H1 (cell line): Measurements from ENCODE around the gene HAPLN3. TPM values are rescaled to one million over a fixed set of nuclear protein-coding genes. Genes with fewer than 3 reads are reported as not detected.
A peak's percentile ranks its signal among the peaks of the same experiment; 100 is the strongest.

Source experiments
- CTCF ChIA-PET: fragments of 300-600 bp; sonication (Branson Sonifier 250); formaldehyde crosslinking; loops from one replicate; lab custom pipeline; 2021; ENCODE audit not compliant: partially characterized antibody; lab: Charles Lee
- POLR2A ChIA-PET: fragments of 300-600 bp; sonication (Branson Sonifier 250); formaldehyde crosslinking; loops from one replicate; lab custom pipeline; 2021; ENCODE audit warnings: inconsistent platforms; ENCODE audit not compliant: partially characterized antibody; lab: Charles Lee
- DNase-seq, 2 experiments: peaks; one replicate each; pipeline versions ENCODE4 v3.0.0 to v3.0.0-alpha.2; 2010 to 2022; ENCODE audit warnings: low spot score in 2 of 2, low read depth in 1 of 2, mixed read lengths in 1 of 2
- FAIRE-seq: peaks from 2 replicates; lab custom pipeline; 2011; peaks lifted over from hg19 to GRCh38; lab: Jason Lieb, UNC
- H2AFZ ChIP-seq: 2 replicates; pipeline ENCODE4 v1.8.1; 2012; ENCODE audit warnings: low read length, inconsistent platforms
- H2AK5ac ChIP-seq: 2 replicates; pipeline ENCODE4 v1.6.1; 2013; ENCODE audit warnings: low read depth, low read length
- H2BK120ac ChIP-seq: replicated peaks from 2 replicates; pipeline ENCODE3; 2013; ENCODE audit warnings: low read depth, low read length, inconsistent platforms
- H2BK12ac ChIP-seq: 2 replicates; pipeline ENCODE4 v1.6.1; 2013; ENCODE audit warnings: low read depth, low read length
- H2BK15ac ChIP-seq: 2 replicates; pipeline ENCODE4 v1.6.1; 2013; ENCODE audit warnings: low read length
- H2BK20ac ChIP-seq: 2 replicates; pipeline ENCODE4 v1.6.1; 2013; ENCODE audit warnings: low read length
- H2BK5ac ChIP-seq: 2 replicates; pipeline ENCODE4 v1.6.1; 2013; ENCODE audit warnings: low read depth, low read length
- H3K14ac ChIP-seq: 2 replicates; pipeline ENCODE4 v1.6.1; 2013; ENCODE audit warnings: inconsistent platforms; ENCODE audit not compliant: insufficient read length
- H3K18ac ChIP-seq: 2 replicates; pipeline ENCODE4 v1.6.1; 2013; ENCODE audit warnings: low read length; ENCODE audit errors: extremely low read depth
- H3K23ac ChIP-seq: 2 replicates; pipeline ENCODE4 v1.6.1; 2013; ENCODE audit warnings: inconsistent platforms; ENCODE audit not compliant: insufficient read length
- H3K23me2 ChIP-seq: 2 replicates; pipeline ENCODE4 v1.6.1; 2013; ENCODE audit warnings: low read depth, low read length
- H3K27ac ChIP-seq: 2 replicates; pipeline ENCODE4 v1.6.1; 2011; ENCODE audit warnings: low read depth, low read length, inconsistent platforms
- H3K27me3 ChIP-seq, 4 experiments: replicated peaks in 1 of 4; 1 replicate in 1 of 4; 2 replicates in 3 of 4; pipeline versions ENCODE4 v1.6.1 to v1.8.1; 2011 to 2013; ENCODE audit warnings: low read length in 3 of 4, mild to moderate bottlenecking in 3 of 4, inconsistent platforms in 2 of 4, mixed read lengths in 2 of 4, moderate library complexity in 1 of 4; ENCODE audit not compliant: control insufficient read depth in 3 of 4, insufficient read depth in 3 of 4; ENCODE audit errors: extremely low read depth in 1 of 4
- H3K36me3 ChIP-seq, 4 experiments: 2 replicates each; pipeline versions ENCODE4 v1.6.1 to v1.8.1; 2011 to 2013; ENCODE audit warnings: mild to moderate bottlenecking in 4 of 4, low read length in 3 of 4, moderate library complexity in 2 of 4, control low read depth in 1 of 4, inconsistent platforms in 1 of 4; ENCODE audit not compliant: insufficient read depth in 4 of 4, control insufficient read depth in 2 of 4
- H3K4ac ChIP-seq: replicated peaks from 2 replicates; pipeline ENCODE3; 2013; ENCODE audit warnings: low read length, low read depth, mixed read lengths, inconsistent platforms; ENCODE audit not compliant: insufficient read length
- H3K4me1 ChIP-seq, 4 experiments: replicated peaks in 1 of 4; 1 replicate in 1 of 4; 2 replicates in 3 of 4; pipeline versions ENCODE4 v1.6.1 to v1.8.1; 2011 to 2013; ENCODE audit warnings: low read length in 3 of 4, inconsistent platforms in 2 of 4, mixed read lengths in 1 of 4; ENCODE audit not compliant: insufficient read depth in 4 of 4, control insufficient read depth in 3 of 4
- H3K4me2 ChIP-seq, 2 experiments: 2 replicates each; pipeline versions ENCODE4 v1.6.1 to v1.8.1; 2011 to 2013; ENCODE audit warnings: low read depth in 2 of 2, low read length in 2 of 2, control low read depth in 1 of 2, inconsistent platforms in 1 of 2, mild to moderate bottlenecking in 1 of 2; ENCODE audit not compliant: insufficient read depth in 1 of 2
- H3K4me3 ChIP-seq, 4 experiments: fragments of 200-600, 300-600 bp in 1 of 4; sonication (generic), shearing (Covaris generic), sonication (Bioruptor Twin) in 1 of 4; 2 replicates each; pipeline versions ENCODE4 v1.5.1 to v1.8.1; 2011 to 2016; ENCODE audit warnings: low read length in 4 of 4, low read depth in 3 of 4, control low read depth in 2 of 4, inconsistent platforms in 2 of 4, mild to moderate bottlenecking in 2 of 4, mixed read lengths in 1 of 4, moderate library complexity in 1 of 4; ENCODE audit not compliant: insufficient read depth in 2 of 4; ENCODE audit errors: extremely low read depth in 1 of 4
- H3K56ac ChIP-seq: replicated peaks from 2 replicates; pipeline ENCODE3; 2013; ENCODE audit warnings: low read depth, mild to moderate bottlenecking, mixed read lengths, low read length, inconsistent platforms; ENCODE audit not compliant: insufficient read length
- H3K79me1 ChIP-seq: 2 replicates; pipeline ENCODE4 v1.6.1; 2013; ENCODE audit warnings: low read depth, low read length, control low read depth
- H3K79me2 ChIP-seq, 2 experiments: 2 replicates each; pipeline versions ENCODE4 v1.6.1 to v1.8.1; 2012 to 2013; ENCODE audit warnings: low read length in 2 of 2, mild to moderate bottlenecking in 2 of 2, inconsistent platforms in 1 of 2; ENCODE audit not compliant: insufficient read depth in 2 of 2, control insufficient read depth in 1 of 2
- H3K9ac ChIP-seq, 4 experiments: replicated peaks in 1 of 4; 1 replicate in 1 of 4; 2 replicates in 3 of 4; pipeline versions ENCODE4 v1.6.1 to v1.8.1; 2011 to 2013; ENCODE audit warnings: low read depth in 3 of 4, low read length in 3 of 4, control low read depth in 2 of 4, mild to moderate bottlenecking in 2 of 4, moderate library complexity in 2 of 4, inconsistent platforms in 1 of 4; ENCODE audit errors: extremely low read depth in 1 of 4
- H3K9me3 ChIP-seq, 2 experiments: 2 replicates each; pipeline versions ENCODE4 v1.6.1 to v1.8.1; 2012 to 2013; ENCODE audit warnings: mild to moderate bottlenecking in 2 of 2, moderate library complexity in 2 of 2, control low read depth in 1 of 2, inconsistent platforms in 1 of 2, low read depth in 1 of 2, low read length in 1 of 2, mixed read lengths in 1 of 2; ENCODE audit not compliant: insufficient read depth in 2 of 2
- H4K20me1 ChIP-seq, 2 experiments: replicated peaks in 1 of 2; 2 replicates each; pipeline versions ENCODE3 to v1.8.1; 2011 to 2013; ENCODE audit warnings: inconsistent platforms in 2 of 2, low read length in 2 of 2, mild to moderate bottlenecking in 1 of 2; ENCODE audit not compliant: insufficient read depth in 2 of 2, control insufficient read depth in 1 of 2
- H4K5ac ChIP-seq: 2 replicates; pipeline ENCODE4 v1.6.1; 2013; ENCODE audit warnings: low read length, low read depth, mixed read lengths, inconsistent platforms; ENCODE audit not compliant: insufficient read length
- H4K8ac ChIP-seq: 2 replicates; pipeline ENCODE4 v1.8.0; 2013; ENCODE audit warnings: mild to moderate bottlenecking, moderate library complexity, low read length, inconsistent platforms; ENCODE audit not compliant: insufficient read depth; ENCODE audit errors: extremely low read depth
- H4K91ac ChIP-seq: replicated peaks from 2 replicates; pipeline ENCODE3; 2013; ENCODE audit warnings: low read length, mixed read lengths, inconsistent platforms; ENCODE audit not compliant: insufficient read length
- BRCA1 ChIP-seq: IDR thresholded peaks from 2 replicates; pipeline ENCODE4 v1.6.1; 2012; ENCODE audit warnings: low read depth, low read length, improper control_type of control experiment
- EGR1 ChIP-seq: IDR thresholded peaks from 2 replicates; pipeline ENCODE4 v1.6.1; 2011; ENCODE audit warnings: low read depth, low read length, borderline replicate concordance
- HDAC6 ChIP-seq: IDR thresholded peaks from one replicate; pipeline ENCODE4 v1.7.1; 2012; ENCODE audit warnings: low read depth, mild to moderate bottlenecking, inconsistent platforms, low read length, moderate library complexity
- MAFK ChIP-seq: IDR thresholded peaks from 2 replicates; pipeline ENCODE4 v1.6.1; 2012; ENCODE audit warnings: low read depth, mild to moderate bottlenecking, improper control_type of control experiment, low read length
- POLR2A ChIP-seq, 2 experiments: IDR thresholded peaks; 1 replicate in 1 of 2; 2 replicates in 1 of 2; pipeline ENCODE4 v1.6.1; 2011; ENCODE audit warnings: low read depth in 2 of 2, low read length in 2 of 2, mild to moderate bottlenecking in 2 of 2; ENCODE audit errors: control extremely low read depth in 1 of 2
- POLR2AphosphoS5 ChIP-seq: IDR thresholded peaks from 2 replicates; pipeline ENCODE4 v1.6.1; 2011; ENCODE audit warnings: low read depth, low read length
- RBBP5 ChIP-seq: IDR thresholded peaks from 2 replicates; pipeline ENCODE4 v1.7.1; 2012; ENCODE audit warnings: low read depth, mild to moderate bottlenecking, inconsistent platforms, low read length, moderate library complexity, borderline replicate concordance
- SUZ12 ChIP-seq: fragments of 200-600 bp; sonication (generic); IDR thresholded peaks from 2 replicates; pipeline ENCODE4 v1.6.1; 2012; ENCODE audit warnings: mild to moderate bottlenecking, inconsistent platforms, low read length, moderate library complexity, mixed read lengths
- TAF7 ChIP-seq: optimal IDR thresholded peaks from 2 replicates; pipeline ENCODE3; 2011; ENCODE audit warnings: low read depth, mild to moderate bottlenecking, inconsistent platforms, low read length, moderate library complexity, borderline replicate concordance
- TEAD4 ChIP-seq: IDR thresholded peaks from 2 replicates; pipeline ENCODE4 v1.6.1; 2012; ENCODE audit warnings: low read depth, low read length, inconsistent platforms, mixed read lengths
- YY1 ChIP-seq: IDR thresholded peaks from 2 replicates; pipeline ENCODE4 v1.6.1; 2011; ENCODE audit warnings: low read depth, mild to moderate bottlenecking, low read length
- WGBS, 2 experiments: shearing (Covaris generic) in 1 of 2; methylation state at CpG; one replicate each; pipeline versions ENCODE4 v1.1.6 to v1.1.7; 2013 to 2015; ENCODE audit warnings: low lambda C conversion rate in 2 of 2, mixed read lengths in 2 of 2, inconsistent platforms in 1 of 2, low coverage in 1 of 2, missing lambda C conversion rate in 1 of 2; ENCODE audit not compliant: insufficient replicate concordance in 2 of 2, insufficient coverage in 1 of 2, insufficient read length in 1 of 2; ENCODE audit errors: extremely low coverage in 1 of 2, missing lambda C conversion rate in 1 of 2; 5-methylcytosine and 5-hydroxymethylcytosine counted together
- polyA plus RNA-seq, 7 experiments: library from polyadenylated mRNA; depleted of rRNA in 3 of 7; stranded (reverse) in 5 of 7; unstranded in 2 of 7; fragments of >200 nt in 5 of 7; fragments of 200-250 nt in 2 of 7; gene quantifications; 1 replicate in 5 of 7; 2 replicates in 1 of 7; 4 replicates in 1 of 7; pipeline versions ENCODE4 v1.2.1 to v1.2.3, GENCODE V29; 2011 to 2013; ENCODE audit warnings: missing spikeins in 2 of 7, mixed read lengths in 2 of 7
- total RNA-seq: library from RNA; stranded (reverse); fragmentation: NEBNext Ultra II Directional; extraction: Animal tissue kit (Norgen Biotek cat#: 25700); gene quantifications from 2 replicates; pipeline ENCODE4 v1.2.1, GENCODE V29; 2021

Gene HAPLN3
- total and polyA plus RNA-seq, 2 of the 8 experiments (the other 6 are each of a cell fraction or from before 2014, with no cell fraction given): 76.2 to 79.7 TPM

DNA sequence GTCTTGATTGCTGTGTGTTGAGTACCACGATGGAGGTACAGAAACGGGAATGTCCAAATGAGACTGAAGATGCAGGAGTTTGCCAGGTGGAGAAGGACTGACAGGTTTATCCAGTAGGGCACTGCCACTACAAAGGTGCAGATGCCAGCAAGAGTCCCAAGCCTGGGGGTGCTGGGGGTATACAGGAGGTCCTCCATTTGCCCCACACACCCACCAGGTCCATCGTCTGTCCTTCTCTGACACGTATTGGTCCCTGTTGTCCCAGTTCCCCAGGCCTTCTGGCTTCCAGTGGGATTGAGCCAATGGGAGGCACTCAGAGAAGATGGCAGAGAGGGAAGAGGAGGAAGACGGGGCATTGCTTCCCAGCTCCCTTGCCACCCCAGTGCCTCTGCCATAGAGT lies 6.6 kb downstream of the HAPLN3 start:
- peaks cover 0 to 2% of the 10 kb centered on the region in 2 experiments for H4K20me1 ChIP-seq
- no peak overlapping the region for H4K5ac ChIP-seq
- H2BK20ac ChIP-seq: no peak overlapping the region
- no peak overlapping the region for H3K18ac ChIP-seq
- no peak overlapping the region for H2AFZ ChIP-seq
- H3K23ac ChIP-seq: no peak overlapping the region
- no peak for FAIRE-seq
- 0 out of 2 replicates have a peak overlapping the region, but pooled peaks have one; percentile 9 for H2BK15ac ChIP-seq
- H3K4me2 ChIP-seq: no peak overlapping the region
- H3K14ac ChIP-seq: no peak overlapping the region
- no peaks in the 10 kb centered on the region for H3K79me1 ChIP-seq
- H3K9ac ChIP-seq: no peak overlapping the region; a peak in 2 of 7 replicates
- no peak overlapping the region for H2BK120ac ChIP-seq
- H3K9me3 ChIP-seq: no peaks in the 10 kb centered on the region
- DNase-seq: no peak
- H3K27me3 ChIP-seq: no peaks in the 10 kb centered on the region; a peak in 1 of 7 replicates
- ChIA-PET CTCF (interaction anchor here (1.0 to 10.4 kb wide), 5 partner anchors 8 to 169 kb away, joined by 3 to 95 read pairs (median 5); no protein-coding TSS in a partner anchor), POLR2A (interaction anchor here (1.1 to 22.7 kb wide), 5 partner anchors 6 to 184 kb away, joined by 4 to 361 read pairs (median 167); partner anchors contain the start of genes HAPLN3 and MFGE8)
- H4K8ac ChIP-seq: no peak overlapping the region
- H3K4me3 ChIP-seq: no peak overlapping the region
- no peak overlapping the region for H2BK12ac ChIP-seq
- H4K91ac ChIP-seq: no peak overlapping the region
- H3K79me2 ChIP-seq: peaks cover 0 to 3% of the 10 kb centered on the region in 2 experiments; a peak in 1 of 4 replicates
- no peak overlapping the region for H3K27ac ChIP-seq
- TF ChIP-seq RBBP5 (no peak), TAF7 (no peak), TEAD4 (no peak), POLR2A (IDR thresholded peaks at IDR 0.05; ENCODE audit: control extremely low read depth in 1 of 2, low read depth in 2 of 2, low read length in 2 of 2) (peak in 1 of 2 experiments; percentile 52; a peak in 1 of 3 replicates), YY1 (no peak), POLR2AphosphoS5 (peak; percentile 69), BRCA1 (no peak), MAFK (no peak), HDAC6 (no peak), EGR1 (no peak), SUZ12 (no peak)
- no peak overlapping the region for H3K4ac ChIP-seq
- no peak overlapping the region for H3K56ac ChIP-seq
- 83% methylated on average over 4 of the region's 5 CpGs; no CpG with 5 or more reads in 1 of the 2 experiments for WGBS, 2 experiments
- peaks cover 4% of the 10 kb centered on the region; the same call in 1 of the 2 replicates for H3K23me2 ChIP-seq
- H2AK5ac ChIP-seq: no peak overlapping the region
- H3K36me3 ChIP-seq: peaks cover 3 to 6% (median 4%) of the 10 kb centered on the region in 4 experiments; a peak in 3 of 8 replicates
- H3K4me1 ChIP-seq: peaks cover 0 to 9% (median 4%) of the 10 kb centered on the region in 4 experiments; a peak in 4 of 7 replicates
- no peak overlapping the region for H2BK5ac ChIP-seq
